NCI-H1436 (cell line): ENCODE measurements around the gene ERMN.
A peak's percentile ranks its signal among the peaks of the same experiment; 100 is the strongest.
"Not testable (repeated sequence)": the region's sequence is repeated elsewhere in the genome, so short reads cannot be mapped to it uniquely, and the experiment has no call there.

ENCODE experiments used
- DNase-seq: peaks from one replicate; lab custom pipeline; 2025; lab: John Stamatoyannopoulos, UW

Gene ERMN

GRCh38 chr2:157325786-157326185 is at the start of gene ERMN:
TSS of gene ERMN (minus strand) at chr2:157325824. CDS start at chr2:157325642, 182 bp downstream.
- DNase-seq, result peak; percentile 52

- DNase-seq, result no peak
These were observed 49.8 kb upstream of the ERMN start for GRCh38 chr2:157375384-157375783.

- DNase-seq, result not testable (repeated sequence)
These were observed 42.9 kb upstream of the ERMN start for GRCh38 chr2:157368508-157368907.

GRCh38 chr2:157367704-157368103 is 42.1 kb upstream of the ERMN start:
- DNase-seq, result no peak

- DNase-seq, result no peak
These were observed 38.8 kb upstream of the ERMN start for GRCh38 chr2:157364257-157364974.

- no peak for DNase-seq
These were observed 38.0 kb upstream of the ERMN start for GRCh38 chr2:157363612-157364101.

GRCh38 chr2:157362627-157363026 is 37.0 kb upstream of the ERMN start:
- DNase-seq, result no peak

GRCh38 chr2:157361526-157361925 is 35.9 kb upstream of the ERMN start:
- DNase-seq, result no peak

- DNase-seq, result no peak
These were observed 34.0 kb upstream of the ERMN start for GRCh38 chr2:157359628-157360027.

- no peak for DNase-seq
These were observed 30.0 kb upstream of the ERMN start for GRCh38 chr2:157355618-157356017.

GRCh38 chr2:157349949-157350515 is 24.4 kb upstream of the ERMN start:
- no peak for DNase-seq

GRCh38 chr2:157348291-157348921 is 22.8 kb upstream of the ERMN start:
- DNase-seq, result no peak

GRCh38 chr2:157345647-157346389 is 20.2 kb upstream of the ERMN start:
- DNase-seq, result no peak

- not testable (repeated sequence) for DNase-seq
These were observed 15.8 kb upstream of the ERMN start for GRCh38 chr2:157341381-157341780.

- no peak for DNase-seq
These were observed 14.5 kb upstream of the ERMN start for GRCh38 chr2:157339965-157340655.

GRCh38 chr2:157337978-157338377 is 12.4 kb upstream of the ERMN start:
- DNase-seq, result no peak

- DNase-seq, result peak; percentile 35
These were observed 10.8 kb upstream of the ERMN start for GRCh38 chr2:157336137-157337010.

- no peak for DNase-seq
These were observed 9.2 kb upstream of the ERMN start for GRCh38 chr2:157334797-157335196.

GRCh38 chr2:157334335-157334734 is 8.7 kb upstream of the ERMN start:
- no peak for DNase-seq

GRCh38 chr2:157333304-157334047 is 7.9 kb upstream of the ERMN start:
- DNase-seq, result no peak
